Activated naive CD8-positive, alpha-beta T cell (primary cell): ENCODE data around the gene CEP63.
"Not testable (repeated sequence)": the region's sequence is repeated elsewhere in the genome, so short reads cannot be mapped to it uniquely, and the experiment has no call there.

Experiments used
- H3K27ac Mint-ChIP-seq: one replicate; pipeline ENCODE4 v1.8.0; 2021; ENCODE audit warnings: mixed read lengths
- H3K27me3 Mint-ChIP-seq: one replicate; pipeline ENCODE4 v1.8.0; 2021; ENCODE audit warnings: mixed read lengths
- H3K36me3 Mint-ChIP-seq: one replicate; pipeline ENCODE4 v1.8.0; 2021; ENCODE audit warnings: mixed read lengths
- H3K4me1 Mint-ChIP-seq: one replicate; pipeline ENCODE4 v1.8.0; 2021; ENCODE audit warnings: low read depth, mixed read lengths
- H3K4me3 Mint-ChIP-seq: one replicate; pipeline ENCODE4 v1.8.0; 2021; ENCODE audit warnings: mild to moderate bottlenecking, mixed read lengths
- H3K9me3 Mint-ChIP-seq: one replicate; pipeline ENCODE4 v1.8.0; 2021; ENCODE audit warnings: low read depth, mixed read lengths

CEP63 gene

GRCh38 chr3:134562055-134562454, 76.2 kb downstream of the CEP63 start:
- Mint-ChIP-seq H3K4me1 (no peaks in the 10 kb centered on the region), H3K27ac (no peak overlapping the region), H3K36me3 (peaks cover 28% of the 10 kb centered on the region), H3K27me3 (no peaks in the 10 kb centered on the region), H3K4me3 (no peak overlapping the region), H3K9me3 (no peaks in the 10 kb centered on the region)

- no peaks in the 10 kb centered on the region for H3K27me3 Mint-ChIP-seq
- H3K9me3 Mint-ChIP-seq: peaks cover 3% of the 10 kb centered on the region
- H3K4me3 Mint-ChIP-seq: no peak overlapping the region
- peaks cover 27% of the 10 kb centered on the region for H3K36me3 Mint-ChIP-seq
- H3K4me1 Mint-ChIP-seq: no peaks in the 10 kb centered on the region
- H3K27ac Mint-ChIP-seq: no peak overlapping the region
Observed at GRCh38 chr3:134563601-134564000, 77.7 kb downstream of the CEP63 start.

GRCh38 chr3:134564991-134565390, 79.1 kb downstream of the CEP63 start:
- Mint-ChIP-seq H3K27me3 (no peaks in the 10 kb centered on the region), H3K36me3 (peaks cover 23% of the 10 kb centered on the region), H3K9me3 (peaks cover 9% of the 10 kb centered on the region), H3K4me3 (no peak overlapping the region), H3K4me1 (no peaks in the 10 kb centered on the region), H3K27ac (no peak overlapping the region)

GRCh38 chr3:134567605-134568004, 81.7 kb downstream of the CEP63 start:
- H3K4me1 Mint-ChIP-seq: no peaks in the 10 kb centered on the region
- no peaks in the 10 kb centered on the region for H3K27me3 Mint-ChIP-seq
- H3K9me3 Mint-ChIP-seq: peaks cover 14% of the 10 kb centered on the region
- H3K27ac Mint-ChIP-seq: no peak overlapping the region
- H3K4me3 Mint-ChIP-seq: no peak overlapping the region
- H3K36me3 Mint-ChIP-seq: peaks cover 24% of the 10 kb centered on the region

GRCh38 chr3:134568790-134569189, 82.9 kb downstream of the CEP63 start:
- Mint-ChIP-seq H3K4me3 (no peak overlapping the region), H3K4me1 (no peaks in the 10 kb centered on the region), H3K9me3 (peaks cover 14% of the 10 kb centered on the region), H3K27ac (no peak overlapping the region), H3K27me3 (no peaks in the 10 kb centered on the region), H3K36me3 (peaks cover 16% of the 10 kb centered on the region)

- not testable (repeated sequence) for H3K27me3 Mint-ChIP-seq, H3K27ac Mint-ChIP-seq, H3K4me1 Mint-ChIP-seq, H3K4me3 Mint-ChIP-seq
- peaks cover 14% of the 10 kb centered on the region for H3K9me3 Mint-ChIP-seq
- peaks cover 13% of the 10 kb centered on the region for H3K36me3 Mint-ChIP-seq
Observed at GRCh38 chr3:134569899-134570298, 84.0 kb downstream of the CEP63 start.

- no peaks in the 10 kb centered on the region for H3K4me1 Mint-ChIP-seq
- no peaks in the 10 kb centered on the region for H3K9me3 Mint-ChIP-seq
- H3K27ac Mint-ChIP-seq: no peak overlapping the region
- no peak overlapping the region for H3K4me3 Mint-ChIP-seq
- H3K36me3 Mint-ChIP-seq: peaks cover 7% of the 10 kb centered on the region
- no peaks in the 10 kb centered on the region for H3K27me3 Mint-ChIP-seq
Observed at GRCh38 chr3:134576426-134576825, 90.6 kb downstream of the CEP63 start.

- Mint-ChIP-seq H3K27me3 (no peaks in the 10 kb centered on the region), H3K4me1 (no peaks in the 10 kb centered on the region), H3K4me3 (no peak overlapping the region), H3K27ac (no peak overlapping the region), H3K36me3 (peaks cover 7% of the 10 kb centered on the region), H3K9me3 (no peaks in the 10 kb centered on the region)
Observed at GRCh38 chr3:134576831-134577230, 91.0 kb downstream of the CEP63 start.

- Mint-ChIP-seq H3K27me3 (no peaks in the 10 kb centered on the region), H3K36me3 (peaks cover 8% of the 10 kb centered on the region), H3K4me3 (no peak overlapping the region), H3K27ac (no peak overlapping the region), H3K9me3 (no peaks in the 10 kb centered on the region), H3K4me1 (no peaks in the 10 kb centered on the region)
Observed at GRCh38 chr3:134579141-134579665, 93.3 kb downstream of the CEP63 start.

GRCh38 chr3:134590766-134591165, 104.9 kb downstream of the CEP63 start:
- no peak overlapping the region for H3K4me3 Mint-ChIP-seq
- H3K36me3 Mint-ChIP-seq: no peaks in the 10 kb centered on the region
- H3K4me1 Mint-ChIP-seq: no peaks in the 10 kb centered on the region
- no peaks in the 10 kb centered on the region for H3K27me3 Mint-ChIP-seq
- H3K9me3 Mint-ChIP-seq: no peaks in the 10 kb centered on the region
- no peak overlapping the region for H3K27ac Mint-ChIP-seq

- H3K4me3 Mint-ChIP-seq: no peak overlapping the region
- no peaks in the 10 kb centered on the region for H3K27me3 Mint-ChIP-seq
- H3K27ac Mint-ChIP-seq: no peak overlapping the region
- H3K9me3 Mint-ChIP-seq: no peaks in the 10 kb centered on the region
- H3K4me1 Mint-ChIP-seq: no peaks in the 10 kb centered on the region
- H3K36me3 Mint-ChIP-seq: no peaks in the 10 kb centered on the region
Observed at GRCh38 chr3:134592806-134593205, 106.9 kb downstream of the CEP63 start.

GRCh38 chr3:134594331-134594741, 108.5 kb downstream of the CEP63 start:
- H3K27ac Mint-ChIP-seq: no peak overlapping the region
- H3K4me3 Mint-ChIP-seq: no peak overlapping the region
- no peaks in the 10 kb centered on the region for H3K4me1 Mint-ChIP-seq
- H3K36me3 Mint-ChIP-seq: no peaks in the 10 kb centered on the region
- no peaks in the 10 kb centered on the region for H3K9me3 Mint-ChIP-seq
- no peaks in the 10 kb centered on the region for H3K27me3 Mint-ChIP-seq

- not testable (repeated sequence) for H3K27ac Mint-ChIP-seq, H3K4me1 Mint-ChIP-seq, H3K36me3 Mint-ChIP-seq, H3K27me3 Mint-ChIP-seq, H3K4me3 Mint-ChIP-seq, H3K9me3 Mint-ChIP-seq
Observed at GRCh38 chr3:134594986-134595385, 109.1 kb downstream of the CEP63 start.

- Mint-ChIP-seq H3K4me1 (peaks cover 8% of the 10 kb centered on the region), H3K9me3 (no peaks in the 10 kb centered on the region), H3K27me3 (no peaks in the 10 kb centered on the region), H3K27ac (no peak overlapping the region), H3K36me3 (no peaks in the 10 kb centered on the region), H3K4me3 (no peak overlapping the region)
Observed at GRCh38 chr3:134597390-134597970, 111.6 kb downstream of the CEP63 start.

- H3K4me1 Mint-ChIP-seq: peaks cover 8% of the 10 kb centered on the region
- no peaks in the 10 kb centered on the region for H3K9me3 Mint-ChIP-seq
- H3K36me3 Mint-ChIP-seq: no peaks in the 10 kb centered on the region
- no peak overlapping the region for H3K4me3 Mint-ChIP-seq
- H3K27ac Mint-ChIP-seq: no peak overlapping the region
- H3K27me3 Mint-ChIP-seq: no peaks in the 10 kb centered on the region
Observed at GRCh38 chr3:134598763-134599545, 113.1 kb downstream of the CEP63 start.

GRCh38 chr3:134600206-134600605, 114.3 kb downstream of the CEP63 start:
- H3K4me1 Mint-ChIP-seq: peaks cover 8% of the 10 kb centered on the region
- no peaks in the 10 kb centered on the region for H3K9me3 Mint-ChIP-seq
- no peak overlapping the region for H3K27ac Mint-ChIP-seq
- H3K27me3 Mint-ChIP-seq: no peaks in the 10 kb centered on the region
- no peaks in the 10 kb centered on the region for H3K36me3 Mint-ChIP-seq
- no peak overlapping the region for H3K4me3 Mint-ChIP-seq
